A549 (cell line): Measurements from ENCODE around the gene YOD1. TPM values are rescaled to one million over a fixed set of nuclear protein-coding genes. Genes with fewer than 3 reads are reported as not detected.
A peak's percentile ranks its signal among the peaks of the same experiment; 100 is the strongest.

Experiments
- ATAC-seq, 2 experiments: fragments of 200-7000 bp in 1 of 2; fragments of >200 bp in 1 of 2; cut with Nextera tagmentation in 1 of 2; cut with Tn5 transposase in 1 of 2; 3 replicates each; pipeline versions ENCODE4 v1.8.0 to v1.9.1; 2018 to 2020; ENCODE audit warnings: mild to moderate bottlenecking in 1 of 2, moderate library complexity in 1 of 2
- CTCF ChIA-PET: fragments of 300-600 bp; sonication (Branson Sonifier 250); formaldehyde crosslinking; extraction: SDS; loops from one replicate; lab custom pipeline; 2021; ENCODE audit warnings: antibody characterized with exemption, inconsistent platforms; lab: Yijun Ruan, JAX
- POLR2A ChIA-PET: fragments of 350-600 bp; formaldehyde crosslinking; extraction: SDS; loops from one replicate; lab custom pipeline; 2021; ENCODE audit warnings: antibody characterized with exemption, inconsistent platforms; lab: Yijun Ruan, JAX
- DNase-seq, 2 experiments: peaks; one replicate each; pipeline versions ENCODE4 v3.0.0 to v3.0.0-alpha.2; 2011 to 2016; ENCODE audit warnings: low read depth in 1 of 2, low spot score in 1 of 2
- FAIRE-seq: peaks from 2 replicates; lab custom pipeline; 2011; peaks lifted over from hg19 to GRCh38; lab: Jason Lieb, UNC
- H3K27ac ChIP-seq, 2 experiments: fragments of >200 bp; sonication (Bioruptor Twin); formaldehyde crosslinking; 3 replicates each; pipeline ENCODE4 v1.5.1; 2016 to 2017
- H3K4me1 ChIP-seq: fragments of >200 bp; sonication (Bioruptor Twin); formaldehyde crosslinking; 3 replicates; pipeline ENCODE4 v1.6.1; 2016
- H3K4me2 ChIP-seq: fragments of >200 bp; sonication (Bioruptor Twin); formaldehyde crosslinking; 3 replicates; pipeline ENCODE4 v1.6.1; 2016
- H3K4me3 ChIP-seq: fragments of >200 bp; sonication (Bioruptor Twin); formaldehyde crosslinking; 3 replicates; pipeline ENCODE4 v1.5.1; 2016
- H3K9me3 ChIP-seq: fragments of >200 bp; sonication (Bioruptor Twin); formaldehyde crosslinking; 3 replicates; pipeline ENCODE4 v1.6.1; 2016
- CBX2 ChIP-seq: fragments of 200-600 bp; sonication (generic); IDR thresholded peaks from 2 replicates; pipeline ENCODE4 v1.6.1; 2016; ENCODE audit warnings: low read depth, mild to moderate bottlenecking, borderline replicate concordance
- CEBPB ChIP-seq, 2 experiments: fragments of >200 bp in 1 of 2; sonication (Bioruptor Twin) in 1 of 2; formaldehyde crosslinking in 1 of 2; IDR thresholded peaks; 2 replicates each; pipeline ENCODE4 v1.6.1; 2012 to 2016
- FOXS1 ChIP-seq: fragments of 250-450 bp; sonication (Bioruptor Pico); IDR thresholded peaks from 2 replicates; pipeline ENCODE4 v1.5.0; 2020; ENCODE audit warnings: mild to moderate bottlenecking, moderate library complexity
- HOXB5 ChIP-seq: fragments of 250-450 bp; sonication (Bioruptor Pico); IDR thresholded peaks from 2 replicates; pipeline ENCODE4 v1.5.0; 2020; ENCODE audit warnings: mild to moderate bottlenecking, moderate library complexity
- JUN ChIP-seq, 2 experiments: fragments of >200 bp; sonication (Bioruptor Twin); formaldehyde crosslinking; IDR thresholded peaks; 2 replicates in 1 of 2; 3 replicates in 1 of 2; pipeline ENCODE4 v1.6.1; 2016 to 2017
- MAZ ChIP-seq: fragments of 150-350 bp; IDR thresholded peaks from 2 replicates; pipeline ENCODE4 v1.6.1; 2014; ENCODE audit warnings: antibody characterized with exemption, low read depth, low read length, borderline replicate concordance
- NPAS2 ChIP-seq: fragments of 250-450 bp; sonication (Bioruptor Pico); IDR thresholded peaks from 2 replicates; pipeline ENCODE4 v1.8.0; 2022; ENCODE audit warnings: mild to moderate bottlenecking, moderate library complexity, borderline replicate concordance
- PHF8 ChIP-seq: fragments of 200-600 bp; sonication (generic); IDR thresholded peaks from 2 replicates; pipeline ENCODE4 v1.6.1; 2016; ENCODE audit warnings: low read depth, mild to moderate bottlenecking, antibody characterized with exemption, moderate library complexity, borderline replicate concordance
- POLR2A ChIP-seq: IDR thresholded peaks from 2 replicates; pipeline ENCODE4 v1.6.1; 2012; ENCODE audit warnings: mild to moderate bottlenecking, low read length
- POLR2AphosphoS2 ChIP-seq: conservative IDR thresholded peaks from 2 replicates; pipeline ENCODE4 v1.6.1; 2012; ENCODE audit warnings: low read length, improper control_type of control experiment, inconsistent platforms
- RAD21 ChIP-seq, 2 experiments: fragments of >200 bp in 1 of 2; sonication (Bioruptor Twin) in 1 of 2; formaldehyde crosslinking in 1 of 2; IDR thresholded peaks in 1 of 2; conservative IDR thresholded peaks in 1 of 2; 2 replicates in 1 of 2; 3 replicates in 1 of 2; pipeline ENCODE4 v1.6.1; 2012 to 2018; ENCODE audit warnings: inconsistent platforms in 1 of 2
- RFX5 ChIP-seq: fragments of 450-650 bp; IDR thresholded peaks from 2 replicates; pipeline ENCODE4 v1.7.1; 2014; ENCODE audit warnings: antibody characterized with exemption, mild to moderate bottlenecking, moderate library complexity
- SMC3 ChIP-seq: fragments of >200 bp; sonication (Bioruptor Twin); formaldehyde crosslinking; IDR thresholded peaks from 3 replicates; pipeline ENCODE4 v1.6.1; 2018; ENCODE audit warnings: inconsistent platforms
- TP53 ChIP-seq: fragments of 250-450 bp; sonication (Bioruptor Pico); IDR thresholded peaks from 2 replicates; pipeline ENCODE4 v1.5.0; 2021; ENCODE audit warnings: mild to moderate bottlenecking, moderate library complexity
- ZC3H11A ChIP-seq: fragments of 450-650 bp; IDR thresholded peaks from 2 replicates; pipeline ENCODE4 v1.6.1; 2014; ENCODE audit warnings: antibody characterized with exemption, mild to moderate bottlenecking
- WGBS: methylation state at CpG from one replicate; pipeline ENCODE4 v1.1.6; 2017; ENCODE audit errors: missing lambda C conversion rate; 5-methylcytosine and 5-hydroxymethylcytosine counted together
- polyA plus RNA-seq, 4 experiments: library from polyadenylated mRNA; depleted of rRNA in 3 of 4; stranded (reverse); fragments of >200 nt; fragmentation: RNase III in 1 of 4; extraction: RNeasy Plus Mini Kit Qiagen cat#74134 plus additional on column Dnase treatment in 1 of 4; gene quantifications; 2 replicates in 3 of 4; 3 replicates in 1 of 4; pipeline ENCODE4 v1.2.3, GENCODE V29; 2011 to 2017
- TF ChIP-seq, protein P1 (sequence below): fragments of 200-600 bp; sonication (generic); IDR thresholded peaks from 2 replicates; pipeline ENCODE4 v1.6.1; 2016; ENCODE audit warnings: antibody characterized with exemption, mild to moderate bottlenecking, moderate library complexity
- TF ChIP-seq, protein P2 (sequence below): fragments of >200 bp; sonication (Bioruptor Twin); formaldehyde crosslinking; IDR thresholded peaks from 3 replicates; pipeline ENCODE4 v1.6.1; 2016
- TF ChIP-seq, protein P3 (sequence below): fragments of 450-650 bp; IDR thresholded peaks from 2 replicates; pipeline ENCODE4 v1.6.1; 2014; ENCODE audit warnings: antibody characterized with exemption
- TF ChIP-seq, protein P4 (sequence below): IDR thresholded peaks from 2 replicates; pipeline ENCODE4 v1.6.1; 2012
- TF ChIP-seq, protein P5 (sequence below): fragments of 250-450 bp; sonication (Bioruptor Pico); IDR thresholded peaks from 2 replicates; pipeline ENCODE4 v1.5.0; 2021; ENCODE audit warnings: mild to moderate bottlenecking, moderate library complexity, borderline replicate concordance

Gene YOD1
- polyA plus RNA-seq, 2 of the 4 experiments (the other 2 are of a cell fraction), result 7.0 to 10.3 TPM

DNA sequence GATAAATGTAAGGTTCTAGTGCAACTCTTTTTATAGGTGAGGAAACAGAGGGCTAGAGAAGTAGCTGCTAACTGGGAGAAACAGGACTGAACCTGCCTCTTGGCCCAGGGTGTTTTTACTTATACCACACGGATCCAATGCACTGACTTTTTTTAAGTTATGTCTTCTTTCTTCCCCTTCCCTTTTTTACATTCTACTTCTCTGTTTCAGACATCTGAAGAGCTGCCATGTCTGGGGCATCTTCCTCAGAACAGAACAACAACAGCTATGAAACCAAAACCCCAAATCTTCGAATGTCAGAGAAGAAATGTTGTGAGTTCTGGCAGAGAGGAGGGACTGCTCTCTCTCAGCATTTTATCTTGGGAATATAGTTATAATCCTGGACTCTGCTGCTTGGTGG is 3.5 kb upstream of the YOD1 start:
- Histone ChIP-seq H3K9me3 (no peaks in the 10 kb centered on the region), H3K4me3 (no peak overlapping the region), H3K4me2 (no peak overlapping the region)
- ATAC-seq, result no peak
- POLR2A ChIA-PET, result no interaction called here
- WGBS, result 86% methylated on average over 2 of the region's 2 CpGs
- DNase-seq, result no peak
- TF ChIP-seq, protein P1, sequence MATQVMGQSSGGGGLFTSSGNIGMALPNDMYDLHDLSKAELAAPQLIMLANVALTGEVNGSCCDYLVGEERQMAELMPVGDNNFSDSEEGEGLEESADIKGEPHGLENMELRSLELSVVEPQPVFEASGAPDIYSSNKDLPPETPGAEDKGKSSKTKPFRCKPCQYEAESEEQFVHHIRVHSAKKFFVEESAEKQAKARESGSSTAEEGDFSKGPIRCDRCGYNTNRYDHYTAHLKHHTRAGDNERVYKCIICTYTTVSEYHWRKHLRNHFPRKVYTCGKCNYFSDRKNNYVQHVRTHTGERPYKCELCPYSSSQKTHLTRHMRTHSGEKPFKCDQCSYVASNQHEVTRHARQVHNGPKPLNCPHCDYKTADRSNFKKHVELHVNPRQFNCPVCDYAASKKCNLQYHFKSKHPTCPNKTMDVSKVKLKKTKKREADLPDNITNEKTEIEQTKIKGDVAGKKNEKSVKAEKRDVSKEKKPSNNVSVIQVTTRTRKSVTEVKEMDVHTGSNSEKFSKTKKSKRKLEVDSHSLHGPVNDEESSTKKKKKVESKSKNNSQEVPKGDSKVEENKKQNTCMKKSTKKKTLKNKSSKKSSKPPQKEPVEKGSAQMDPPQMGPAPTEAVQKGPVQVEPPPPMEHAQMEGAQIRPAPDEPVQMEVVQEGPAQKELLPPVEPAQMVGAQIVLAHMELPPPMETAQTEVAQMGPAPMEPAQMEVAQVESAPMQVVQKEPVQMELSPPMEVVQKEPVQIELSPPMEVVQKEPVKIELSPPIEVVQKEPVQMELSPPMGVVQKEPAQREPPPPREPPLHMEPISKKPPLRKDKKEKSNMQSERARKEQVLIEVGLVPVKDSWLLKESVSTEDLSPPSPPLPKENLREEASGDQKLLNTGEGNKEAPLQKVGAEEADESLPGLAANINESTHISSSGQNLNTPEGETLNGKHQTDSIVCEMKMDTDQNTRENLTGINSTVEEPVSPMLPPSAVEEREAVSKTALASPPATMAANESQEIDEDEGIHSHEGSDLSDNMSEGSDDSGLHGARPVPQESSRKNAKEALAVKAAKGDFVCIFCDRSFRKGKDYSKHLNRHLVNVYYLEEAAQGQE, result no peak
- TF ChIP-seq, protein P2, sequence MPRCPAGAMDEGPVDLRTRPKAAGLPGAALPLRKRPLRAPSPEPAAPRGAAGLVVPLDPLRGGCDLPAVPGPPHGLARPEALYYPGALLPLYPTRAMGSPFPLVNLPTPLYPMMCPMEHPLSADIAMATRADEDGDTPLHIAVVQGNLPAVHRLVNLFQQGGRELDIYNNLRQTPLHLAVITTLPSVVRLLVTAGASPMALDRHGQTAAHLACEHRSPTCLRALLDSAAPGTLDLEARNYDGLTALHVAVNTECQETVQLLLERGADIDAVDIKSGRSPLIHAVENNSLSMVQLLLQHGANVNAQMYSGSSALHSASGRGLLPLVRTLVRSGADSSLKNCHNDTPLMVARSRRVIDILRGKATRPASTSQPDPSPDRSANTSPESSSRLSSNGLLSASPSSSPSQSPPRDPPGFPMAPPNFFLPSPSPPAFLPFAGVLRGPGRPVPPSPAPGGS, result no peak
- TF ChIP-seq, protein P3, sequence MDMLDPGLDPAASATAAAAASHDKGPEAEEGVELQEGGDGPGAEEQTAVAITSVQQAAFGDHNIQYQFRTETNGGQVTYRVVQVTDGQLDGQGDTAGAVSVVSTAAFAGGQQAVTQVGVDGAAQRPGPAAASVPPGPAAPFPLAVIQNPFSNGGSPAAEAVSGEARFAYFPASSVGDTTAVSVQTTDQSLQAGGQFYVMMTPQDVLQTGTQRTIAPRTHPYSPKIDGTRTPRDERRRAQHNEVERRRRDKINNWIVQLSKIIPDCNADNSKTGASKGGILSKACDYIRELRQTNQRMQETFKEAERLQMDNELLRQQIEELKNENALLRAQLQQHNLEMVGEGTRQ, result no peak
- TF ChIP-seq SMC3 (no peak), FOXS1 (CRISPR knock-in tag) (no peak), NPAS2 (no peak)
- TF ChIP-seq, all 56 proteins: peak for 0
- CTCF ChIA-PET, result interaction anchor here (0.6 to 3.1 kb wide), 6 partner anchors 14 to 445 kb away, joined by 3 to 13 read pairs (median 6); no protein-coding TSS in a partner anchor
- peaks cover 13% of the 10 kb centered on the region for H3K4me1 ChIP-seq
- no peak overlapping the region for H3K27ac ChIP-seq
- FAIRE-seq, result no peak

DNA sequence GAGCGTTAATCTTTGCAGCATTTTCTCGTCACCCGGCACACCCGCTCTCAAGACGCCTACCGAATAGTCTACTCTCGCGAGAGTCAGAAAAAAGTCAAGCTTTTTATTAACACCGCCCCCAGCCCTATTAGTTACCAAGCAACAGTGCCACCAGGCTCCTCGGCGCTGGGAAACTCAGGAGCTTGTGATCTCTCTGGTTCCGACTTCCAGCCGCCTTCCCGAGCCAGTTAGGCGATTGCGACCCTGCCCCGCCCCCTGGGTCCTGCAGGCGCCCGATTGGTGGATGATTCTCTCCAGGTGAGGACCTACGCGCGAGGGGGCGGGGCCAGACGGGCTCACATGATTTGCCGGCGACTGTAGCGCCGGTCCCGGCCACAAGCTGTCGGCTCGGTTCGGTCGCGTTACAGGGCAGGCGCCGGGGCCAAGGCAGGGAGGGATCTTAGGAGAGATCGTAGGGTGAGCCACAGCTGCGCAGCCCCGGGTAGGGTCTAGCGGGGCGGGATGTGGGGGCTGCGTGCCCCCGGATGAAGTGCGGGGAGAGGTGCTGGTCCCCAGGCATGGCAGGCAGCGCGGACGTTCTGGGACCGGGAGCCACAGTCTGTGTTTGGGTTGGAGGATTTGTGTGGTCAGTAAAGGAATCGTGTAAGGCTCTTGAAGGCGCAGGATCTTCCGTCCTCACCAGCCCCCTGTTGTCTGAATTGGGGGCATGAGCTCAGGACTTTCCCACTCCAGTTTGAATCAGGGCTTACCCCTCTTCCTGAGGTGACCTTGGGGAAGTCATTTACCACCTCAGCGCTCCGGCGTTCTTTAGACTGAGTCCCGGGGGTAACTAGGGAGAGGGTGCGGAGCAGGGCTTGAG is 2.1 kb upstream of the YOD1 start, which contains the start of gene PFKFB2:
PFKFB2 (plus strand) TSS at position 365 of the 859 bp plus-strand sequence. CDS start 1,443 bp downstream, outside the sequence.
- no peak for FAIRE-seq
- TF ChIP-seq POLR2A (peak; percentile 84), RFX5 (0 out of 2 replicates have a peak, but pooled peaks have one; percentile 33), ZC3H11A (no peak), RAD21 (conservative IDR thresholded peaks at IDR 0.05 in 1 of 2, IDR thresholded peaks at IDR 0.05 in 1 of 2) (0 out of 5 replicates have a peak, but pooled peaks have one; percentile 2 to 16), MAZ (no peak), CBX2 (no peak), SMC3 (no peak), JUN (IDR thresholded peaks at IDR 0.05) (peak; percentile 58; a peak in 1 of 5 replicates), FOXS1 (CRISPR knock-in tag) (no peak), HOXB5 (CRISPR knock-in tag) (no peak), PHF8 (peak; percentile 78; the same call in 1 of the 2 replicates), TP53 (CRISPR knock-in tag) (no peak; the same call in 1 of the 2 replicates), CEBPB (IDR thresholded peaks at IDR 0.05) (no peak), POLR2AphosphoS2 (no peak)
- TF ChIP-seq, protein P3, result peak; percentile 67
- TF ChIP-seq, protein P4, sequence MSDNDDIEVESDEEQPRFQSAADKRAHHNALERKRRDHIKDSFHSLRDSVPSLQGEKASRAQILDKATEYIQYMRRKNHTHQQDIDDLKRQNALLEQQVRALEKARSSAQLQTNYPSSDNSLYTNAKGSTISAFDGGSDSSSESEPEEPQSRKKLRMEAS, result no peak
- TF ChIP-seq, protein P1, result peak; percentile 99
- TF ChIP-seq, protein P5, sequence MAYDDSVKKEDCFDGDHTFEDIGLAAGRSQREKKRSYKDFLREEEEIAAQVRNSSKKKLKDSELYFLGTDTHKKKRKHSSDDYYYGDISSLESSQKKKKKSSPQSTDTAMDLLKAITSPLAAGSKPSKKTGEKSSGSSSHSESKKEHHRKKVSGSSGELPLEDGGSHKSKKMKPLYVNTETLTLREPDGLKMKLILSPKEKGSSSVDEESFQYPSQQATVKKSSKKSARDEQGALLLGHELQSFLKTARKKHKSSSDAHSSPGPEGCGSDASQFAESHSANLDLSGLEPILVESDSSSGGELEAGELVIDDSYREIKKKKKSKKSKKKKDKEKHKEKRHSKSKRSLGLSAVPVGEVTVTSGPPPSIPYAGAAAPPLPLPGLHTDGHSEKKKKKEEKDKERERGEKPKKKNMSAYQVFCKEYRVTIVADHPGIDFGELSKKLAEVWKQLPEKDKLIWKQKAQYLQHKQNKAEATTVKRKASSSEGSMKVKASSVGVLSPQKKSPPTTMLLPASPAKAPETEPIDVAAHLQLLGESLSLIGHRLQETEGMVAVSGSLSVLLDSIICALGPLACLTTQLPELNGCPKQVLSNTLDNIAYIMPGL (CRISPR knock-in tag), result no peak

More for the DNA sequence above, 2.1 kb upstream of the YOD1 start, which contains the start of gene PFKFB2:
- Histone ChIP-seq H3K4me1 (peaks cover 27% of the 10 kb centered on the region), H3K4me3 (peak within 1 kb of the TSS; percentile 91), H3K27ac (peak within 1 kb of the TSS; percentile 94 to 97), H3K4me2 (peak within 1 kb of the TSS; percentile 79), H3K9me3 (no peaks in the 10 kb centered on the region)
- POLR2A ChIA-PET, result interaction anchor here (0.5 to 1.8 kb wide), 16 partner anchors 15 to 583 kb away, joined by 3 to 14 read pairs (median 6); partner anchors contain the start of genes C1orf116, CD55, DYRK3 and IKBKE
- DNase-seq (peak; percentile 98), ATAC-seq (peak; percentile 88 to 89)
- CTCF ChIA-PET, result interaction anchor here (0.5 to 3.1 kb wide), 12 partner anchors 17 to 446 kb away, joined by 3 to 13 read pairs (median 4); no protein-coding TSS in a partner anchor
- 13% methylated on average over 41 of the region's 56 CpGs for WGBS
